ENCODE data around the gene DLG1. TPM values are rescaled to one million over a fixed set of nuclear protein-coding genes. Genes with fewer than 3 reads are reported as not detected.

DLG1 gene
- total and polyA plus RNA-seq, 2 experiments from 2014 or later = 27.6 to 98.0 TPM

DNA sequence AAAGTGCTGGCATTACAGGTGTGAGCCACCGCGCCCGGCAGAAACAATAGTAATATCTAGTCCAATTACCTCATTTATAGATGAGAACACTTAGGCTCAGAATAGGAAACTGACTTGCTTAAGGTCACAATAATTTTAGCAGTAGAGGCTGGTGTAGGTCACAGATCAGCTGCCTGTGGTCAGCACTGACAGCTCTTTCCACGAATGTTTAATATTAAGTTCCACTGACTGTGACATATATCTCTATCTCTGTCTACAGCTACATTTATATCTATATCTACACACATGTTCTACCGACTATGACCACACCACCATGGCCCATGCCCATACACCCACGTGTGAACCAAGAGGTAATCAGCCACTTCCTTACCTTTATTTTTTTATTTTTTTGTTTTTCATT is 40.2 kb upstream of the DLG1 start:
- H3K9me2 ChIP-seq (ENCODE audit: insufficient read depth) = no peaks in the 10 kb centered on the region
- DNase-seq (ENCODE audit: low spot score) (no peak), ATAC-seq (no peak)
- H3K27ac ChIP-seq (ENCODE audit: low read depth) = no peak overlapping the region
- Mint-ChIP-seq H3K27me3 (ENCODE audit: insufficient read depth, low read depth, poor library complexity) (peaks cover 3% of the 10 kb centered on the region), H3K9me3 (no peaks in the 10 kb centered on the region; the same call in 2 of the 3 replicates), H3K4me3 (no peak overlapping the region), H3K4me1 (peaks cover 9% of the 10 kb centered on the region), H3K27ac (no peak overlapping the region), H3K36me3 (ENCODE audit: low read depth) (no peaks in the 10 kb centered on the region)
- H2AFZ ChIP-seq = no peak overlapping the region
- no peaks in the 10 kb centered on the region for H3K4me1 ChIP-seq (ENCODE audit: insufficient read depth)
- H3K4me3 ChIP-seq = no peak overlapping the region
- H3K36me3 ChIP-seq (ENCODE audit: insufficient read depth) = no peaks in the 10 kb centered on the region
- no peaks in the 10 kb centered on the region for H3F3A ChIP-seq (replicated peaks; ENCODE audit: low read depth)
- no peaks in the 10 kb centered on the region for H3K27me3 ChIP-seq (ENCODE audit: insufficient read depth)
- H3K79me2 ChIP-seq (replicated peaks; ENCODE audit: insufficient read depth) = no peaks in the 10 kb centered on the region
- H4K20me1 ChIP-seq (replicated peaks; ENCODE audit: insufficient read depth) = no peaks in the 10 kb centered on the region
- no peak for TF ChIP-seq POLR2AphosphoS5 (IDR thresholded peaks at IDR 0.05; ENCODE audit: low read depth)
- TF ChIP-seq NANOG (IDR thresholded peaks at IDR 0.05; ENCODE audit: borderline replicate concordance) = no peak
- no peak for TF ChIP-seq EZH2phosphoT487 (IDR thresholded peaks at IDR 0.05; ENCODE audit: unreplicated experiment)
- no peak for TF ChIP-seq ZNF331 (CRISPR knock-in tag; IDR thresholded peaks at IDR 0.05; ENCODE audit: low read depth)
- no peak for TF ChIP-seq EZH2 (IDR thresholded peaks at IDR 0.05; ENCODE audit: low read depth, unreplicated experiment)
- TF ChIP-seq, protein P1, sequence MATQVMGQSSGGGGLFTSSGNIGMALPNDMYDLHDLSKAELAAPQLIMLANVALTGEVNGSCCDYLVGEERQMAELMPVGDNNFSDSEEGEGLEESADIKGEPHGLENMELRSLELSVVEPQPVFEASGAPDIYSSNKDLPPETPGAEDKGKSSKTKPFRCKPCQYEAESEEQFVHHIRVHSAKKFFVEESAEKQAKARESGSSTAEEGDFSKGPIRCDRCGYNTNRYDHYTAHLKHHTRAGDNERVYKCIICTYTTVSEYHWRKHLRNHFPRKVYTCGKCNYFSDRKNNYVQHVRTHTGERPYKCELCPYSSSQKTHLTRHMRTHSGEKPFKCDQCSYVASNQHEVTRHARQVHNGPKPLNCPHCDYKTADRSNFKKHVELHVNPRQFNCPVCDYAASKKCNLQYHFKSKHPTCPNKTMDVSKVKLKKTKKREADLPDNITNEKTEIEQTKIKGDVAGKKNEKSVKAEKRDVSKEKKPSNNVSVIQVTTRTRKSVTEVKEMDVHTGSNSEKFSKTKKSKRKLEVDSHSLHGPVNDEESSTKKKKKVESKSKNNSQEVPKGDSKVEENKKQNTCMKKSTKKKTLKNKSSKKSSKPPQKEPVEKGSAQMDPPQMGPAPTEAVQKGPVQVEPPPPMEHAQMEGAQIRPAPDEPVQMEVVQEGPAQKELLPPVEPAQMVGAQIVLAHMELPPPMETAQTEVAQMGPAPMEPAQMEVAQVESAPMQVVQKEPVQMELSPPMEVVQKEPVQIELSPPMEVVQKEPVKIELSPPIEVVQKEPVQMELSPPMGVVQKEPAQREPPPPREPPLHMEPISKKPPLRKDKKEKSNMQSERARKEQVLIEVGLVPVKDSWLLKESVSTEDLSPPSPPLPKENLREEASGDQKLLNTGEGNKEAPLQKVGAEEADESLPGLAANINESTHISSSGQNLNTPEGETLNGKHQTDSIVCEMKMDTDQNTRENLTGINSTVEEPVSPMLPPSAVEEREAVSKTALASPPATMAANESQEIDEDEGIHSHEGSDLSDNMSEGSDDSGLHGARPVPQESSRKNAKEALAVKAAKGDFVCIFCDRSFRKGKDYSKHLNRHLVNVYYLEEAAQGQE (IDR thresholded peaks at IDR 0.05; ENCODE audit: unreplicated experiment) = no peak
- TF ChIP-seq, protein P2, sequence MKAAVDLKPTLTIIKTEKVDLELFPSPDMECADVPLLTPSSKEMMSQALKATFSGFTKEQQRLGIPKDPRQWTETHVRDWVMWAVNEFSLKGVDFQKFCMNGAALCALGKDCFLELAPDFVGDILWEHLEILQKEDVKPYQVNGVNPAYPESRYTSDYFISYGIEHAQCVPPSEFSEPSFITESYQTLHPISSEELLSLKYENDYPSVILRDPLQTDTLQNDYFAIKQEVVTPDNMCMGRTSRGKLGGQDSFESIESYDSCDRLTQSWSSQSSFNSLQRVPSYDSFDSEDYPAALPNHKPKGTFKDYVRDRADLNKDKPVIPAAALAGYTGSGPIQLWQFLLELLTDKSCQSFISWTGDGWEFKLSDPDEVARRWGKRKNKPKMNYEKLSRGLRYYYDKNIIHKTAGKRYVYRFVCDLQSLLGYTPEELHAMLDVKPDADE (IDR thresholded peaks at IDR 0.05) = no peak
- TF ChIP-seq ZNF114 (CRISPR knock-in tag; IDR thresholded peaks at IDR 0.05) = no peak
- TF ChIP-seq JUNB (IDR thresholded peaks at IDR 0.05; ENCODE audit: unreplicated experiment) = no peak
- no peak overlapping the region for H3K4me2 ChIP-seq

DNA sequence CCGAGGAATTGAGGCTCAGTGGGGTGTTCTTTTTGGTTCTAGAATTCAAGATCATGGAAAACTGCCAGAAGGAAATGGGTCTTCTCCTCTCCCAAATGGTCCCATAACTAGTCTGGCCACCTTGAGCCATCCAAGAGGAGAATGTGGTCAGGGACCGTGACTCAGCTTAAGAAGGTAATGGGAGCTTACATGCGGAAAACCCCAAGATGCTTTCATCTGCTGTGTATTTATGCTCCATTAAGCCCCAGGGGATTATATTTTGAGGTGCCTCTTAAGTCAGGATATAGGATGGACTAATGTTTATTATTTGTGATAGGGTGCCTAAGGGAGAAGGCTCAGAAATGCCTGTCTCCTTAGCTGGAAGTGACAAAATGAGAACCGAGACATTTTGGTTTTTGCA is 39.2 kb upstream of the DLG1 start:
- Mint-ChIP-seq H3K4me3 (no peak overlapping the region), H3K4me1 (peaks cover 13% of the 10 kb centered on the region), H3K9me3 (no peaks in the 10 kb centered on the region; the same call in 2 of the 3 replicates), H3K36me3 (ENCODE audit: low read depth) (no peaks in the 10 kb centered on the region), H3K27me3 (ENCODE audit: insufficient read depth, low read depth, poor library complexity) (peaks cover 3% of the 10 kb centered on the region), H3K27ac (no peak overlapping the region)
- H3F3A ChIP-seq (replicated peaks; ENCODE audit: low read depth) = no peaks in the 10 kb centered on the region
- ATAC-seq (no peak), DNase-seq (ENCODE audit: low spot score) (no peak)
- no peak overlapping the region for H3K27ac ChIP-seq (ENCODE audit: low read depth)
- no peak overlapping the region for H3K4me3 ChIP-seq
- no peaks in the 10 kb centered on the region for H3K9me2 ChIP-seq (ENCODE audit: insufficient read depth)
- H3K4me2 ChIP-seq = no peak overlapping the region
- no peaks in the 10 kb centered on the region for H3K4me1 ChIP-seq (ENCODE audit: insufficient read depth)
- H2AFZ ChIP-seq = no peak overlapping the region
- no peaks in the 10 kb centered on the region for H3K79me2 ChIP-seq (replicated peaks; ENCODE audit: insufficient read depth)
- no peaks in the 10 kb centered on the region for H3K36me3 ChIP-seq (ENCODE audit: insufficient read depth)
- no peaks in the 10 kb centered on the region for H4K20me1 ChIP-seq (replicated peaks; ENCODE audit: insufficient read depth)
- no peaks in the 10 kb centered on the region for H3K27me3 ChIP-seq (ENCODE audit: insufficient read depth)
- TF ChIP-seq, protein P2 (IDR thresholded peaks at IDR 0.05) = no peak
- TF ChIP-seq CREB1 (CRISPR knock-in tag; IDR thresholded peaks at IDR 0.05; ENCODE audit: low read depth) = no peak
- TF ChIP-seq ZNF114 (CRISPR knock-in tag; IDR thresholded peaks at IDR 0.05) = no peak
- TF ChIP-seq EZH2phosphoT487 (IDR thresholded peaks at IDR 0.05; ENCODE audit: unreplicated experiment) = no peak
- no peak for TF ChIP-seq JUNB (IDR thresholded peaks at IDR 0.05; ENCODE audit: unreplicated experiment)
- no peak for TF ChIP-seq POLR2AphosphoS5 (IDR thresholded peaks at IDR 0.05; ENCODE audit: low read depth)
